Vagina (tissue), 2 donors: Measurements from ENCODE around the gene NTRK3.

ENCODE experiments used
- POLR2A ChIP-seq, 2 donors: fragments of 450-650 bp; IDR thresholded peaks; one replicate each; pipeline ENCODE4 v1.6.1; 2017; ENCODE audit warnings: antibody characterized with exemption in 2 of 2, mild to moderate bottlenecking in 2 of 2, moderate library complexity in 2 of 2
- TF ChIP-seq, protein P1 (sequence below), 3 experiments: fragments of 450-650 bp in 2 of 3; fragments of 200-600 bp in 1 of 3; sonication (generic) in 1 of 3; IDR thresholded peaks; one replicate each; pipeline ENCODE4 v1.5.1; 2017 to 2019; ENCODE audit warnings: antibody characterized with exemption in 3 of 3, mild to moderate bottlenecking in 2 of 3, moderate library complexity in 2 of 3

DNA sequence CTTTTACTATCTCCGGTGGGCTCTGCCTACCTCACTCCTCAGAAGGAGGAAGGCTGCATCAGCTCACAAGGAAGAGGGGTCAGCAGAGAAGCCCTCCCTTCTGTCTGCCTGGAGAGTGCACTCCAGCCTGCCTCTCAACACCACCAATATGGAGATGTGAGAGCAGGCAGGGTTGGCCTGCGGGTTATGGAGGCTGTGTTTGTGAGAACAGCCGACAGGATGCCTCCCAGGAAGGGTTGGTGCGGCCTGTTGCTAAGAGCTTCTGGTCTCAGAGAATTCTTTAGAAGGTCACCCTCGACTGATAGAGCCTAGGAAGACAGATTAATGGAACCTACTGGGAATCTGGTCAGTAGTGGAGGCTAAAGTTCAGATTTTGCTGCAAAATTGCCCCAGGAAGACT lies 326.1 kb downstream of the NTRK3 start:
- TF ChIP-seq, protein P1, sequence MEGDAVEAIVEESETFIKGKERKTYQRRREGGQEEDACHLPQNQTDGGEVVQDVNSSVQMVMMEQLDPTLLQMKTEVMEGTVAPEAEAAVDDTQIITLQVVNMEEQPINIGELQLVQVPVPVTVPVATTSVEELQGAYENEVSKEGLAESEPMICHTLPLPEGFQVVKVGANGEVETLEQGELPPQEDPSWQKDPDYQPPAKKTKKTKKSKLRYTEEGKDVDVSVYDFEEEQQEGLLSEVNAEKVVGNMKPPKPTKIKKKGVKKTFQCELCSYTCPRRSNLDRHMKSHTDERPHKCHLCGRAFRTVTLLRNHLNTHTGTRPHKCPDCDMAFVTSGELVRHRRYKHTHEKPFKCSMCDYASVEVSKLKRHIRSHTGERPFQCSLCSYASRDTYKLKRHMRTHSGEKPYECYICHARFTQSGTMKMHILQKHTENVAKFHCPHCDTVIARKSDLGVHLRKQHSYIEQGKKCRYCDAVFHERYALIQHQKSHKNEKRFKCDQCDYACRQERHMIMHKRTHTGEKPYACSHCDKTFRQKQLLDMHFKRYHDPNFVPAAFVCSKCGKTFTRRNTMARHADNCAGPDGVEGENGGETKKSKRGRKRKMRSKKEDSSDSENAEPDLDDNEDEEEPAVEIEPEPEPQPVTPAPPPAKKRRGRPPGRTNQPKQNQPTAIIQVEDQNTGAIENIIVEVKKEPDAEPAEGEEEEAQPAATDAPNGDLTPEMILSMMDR (IDR thresholded peaks at IDR 0.05) = no peak
- TF ChIP-seq POLR2A (IDR thresholded peaks at IDR 0.05) = no peak
